DOHH2 (cell line): Measurements from ENCODE around the gene DNAJB5.

Experiments
- CTCF ChIP-seq: fragments of 200-600 bp; sonication (generic); IDR thresholded peaks from one replicate; pipeline ENCODE4 v1.5.1; 2014; ENCODE audit warnings: antibody characterized with exemption, mild to moderate bottlenecking, low read depth, low read length; ENCODE audit not compliant: poor library complexity, severe bottlenecking
- EZH2phosphoT487 ChIP-seq: fragments of 200-600 bp; sonication (generic); IDR thresholded peaks from 2 replicates; pipeline ENCODE4 v1.6.1; 2017; ENCODE audit warnings: borderline replicate concordance, mild to moderate bottlenecking, antibody characterized with exemption, low read length, moderate library complexity, mixed read lengths

DNA sequence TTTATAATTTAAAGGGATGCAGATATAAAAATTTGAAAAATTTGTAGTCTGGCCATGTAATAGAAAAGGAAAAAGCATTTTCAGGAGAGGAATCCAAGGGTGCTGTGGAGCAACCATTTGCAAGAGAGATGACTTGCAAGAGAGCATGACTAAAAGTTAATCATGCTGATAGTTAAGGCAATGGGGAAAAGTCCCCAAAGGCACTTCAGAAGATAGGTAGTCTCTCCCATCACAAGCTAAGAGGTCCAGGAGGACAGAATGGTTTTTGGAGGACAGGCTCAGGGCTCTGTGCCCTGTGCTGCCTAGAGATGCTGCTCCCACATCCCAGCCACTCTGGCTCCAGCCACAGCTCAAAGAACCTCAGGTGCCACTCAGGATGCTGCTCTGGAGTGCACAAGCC is 38.8 kb downstream of the DNAJB5 start:
- TF ChIP-seq CTCF, result no peak
- no peak for TF ChIP-seq EZH2phosphoT487
